GM12865 (cell line): Measurements from ENCODE around the gene EPHB3.

ENCODE experiments used
- DNase-seq: peaks from one replicate; pipeline ENCODE4 v3.0.0; 2010; ENCODE audit warnings: low read depth
- H3K4me3 ChIP-seq: 2 replicates; pipeline ENCODE4 v1.5.1; 2011; ENCODE audit warnings: mild to moderate bottlenecking, low read depth, low read length, control low read depth
- TF ChIP-seq, protein P1 (sequence below): IDR thresholded peaks from 2 replicates; pipeline ENCODE4 v1.5.1; 2011; ENCODE audit warnings: low read length, control low read depth, low read depth, inconsistent platforms; ENCODE audit not compliant: insufficient read depth; ENCODE audit errors: missing control alignments

The EPHB3 gene

DNA sequence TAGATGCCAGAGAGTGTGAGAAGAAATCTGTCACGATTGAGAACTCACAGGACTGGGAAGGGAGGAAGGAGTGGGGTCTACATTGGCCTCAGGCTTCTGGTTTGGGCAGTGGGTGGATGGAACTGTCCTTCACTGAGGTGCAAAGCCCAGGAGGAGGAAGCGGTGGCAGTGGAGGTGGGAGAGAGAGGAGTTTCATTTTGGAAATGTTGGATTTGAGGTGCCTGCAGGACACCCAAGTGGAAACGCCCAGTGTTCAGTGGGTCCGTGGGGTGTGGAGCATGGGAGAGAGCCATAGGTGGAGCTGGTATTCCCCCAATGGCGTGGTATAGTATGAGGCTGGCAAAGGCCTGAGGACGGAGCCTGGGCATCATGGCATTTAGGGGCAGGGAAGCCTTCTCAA is 9.3 kb upstream of the EPHB3 start:
- H3K4me3 ChIP-seq = no peak overlapping the region
- TF ChIP-seq, protein P1, sequence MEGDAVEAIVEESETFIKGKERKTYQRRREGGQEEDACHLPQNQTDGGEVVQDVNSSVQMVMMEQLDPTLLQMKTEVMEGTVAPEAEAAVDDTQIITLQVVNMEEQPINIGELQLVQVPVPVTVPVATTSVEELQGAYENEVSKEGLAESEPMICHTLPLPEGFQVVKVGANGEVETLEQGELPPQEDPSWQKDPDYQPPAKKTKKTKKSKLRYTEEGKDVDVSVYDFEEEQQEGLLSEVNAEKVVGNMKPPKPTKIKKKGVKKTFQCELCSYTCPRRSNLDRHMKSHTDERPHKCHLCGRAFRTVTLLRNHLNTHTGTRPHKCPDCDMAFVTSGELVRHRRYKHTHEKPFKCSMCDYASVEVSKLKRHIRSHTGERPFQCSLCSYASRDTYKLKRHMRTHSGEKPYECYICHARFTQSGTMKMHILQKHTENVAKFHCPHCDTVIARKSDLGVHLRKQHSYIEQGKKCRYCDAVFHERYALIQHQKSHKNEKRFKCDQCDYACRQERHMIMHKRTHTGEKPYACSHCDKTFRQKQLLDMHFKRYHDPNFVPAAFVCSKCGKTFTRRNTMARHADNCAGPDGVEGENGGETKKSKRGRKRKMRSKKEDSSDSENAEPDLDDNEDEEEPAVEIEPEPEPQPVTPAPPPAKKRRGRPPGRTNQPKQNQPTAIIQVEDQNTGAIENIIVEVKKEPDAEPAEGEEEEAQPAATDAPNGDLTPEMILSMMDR = no peak
- no peak for DNase-seq

DNA sequence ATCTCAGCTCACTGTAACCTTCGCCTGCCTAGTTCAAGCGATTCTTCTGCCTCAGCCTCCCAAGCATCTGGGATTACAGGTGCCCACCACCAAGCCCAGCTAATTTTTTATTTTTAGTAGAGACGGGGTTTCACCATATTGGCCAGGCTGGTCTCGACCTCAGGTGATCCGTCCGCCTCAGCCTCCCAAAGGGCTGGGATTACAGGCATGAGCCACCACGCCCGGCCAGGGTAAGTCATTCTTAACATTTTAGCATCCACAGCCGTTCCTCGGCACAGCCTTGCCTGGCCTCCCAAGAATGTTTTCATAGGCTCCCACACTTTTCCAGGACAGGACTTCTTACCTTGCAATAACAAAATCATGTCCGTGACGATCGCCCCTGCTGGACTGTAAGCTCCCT is 8.7 kb upstream of the EPHB3 start:
- TF ChIP-seq, protein P1 = no peak
- H3K4me3 ChIP-seq = no peak overlapping the region
- no peak for DNase-seq

DNA sequence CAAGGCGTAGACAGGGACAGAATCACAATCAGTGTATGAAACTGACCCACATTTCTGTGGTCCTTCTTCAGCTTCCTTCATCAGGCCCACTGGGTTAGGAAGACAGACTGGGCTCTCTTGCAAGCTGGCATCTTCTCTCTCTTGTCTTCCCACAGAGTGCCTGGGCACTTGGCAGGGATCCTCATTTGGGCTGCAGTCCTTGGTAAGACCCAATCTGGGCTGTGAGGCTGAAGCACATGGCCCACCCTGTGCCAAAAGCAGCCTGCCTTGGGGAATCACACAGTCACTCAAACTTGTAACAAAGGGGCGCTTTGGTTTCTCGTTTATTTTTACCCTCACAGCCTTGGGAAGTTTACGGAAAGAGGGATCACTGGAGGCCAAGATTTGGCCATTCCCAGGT is 8.2 kb upstream of the EPHB3 start:
- no peak overlapping the region for H3K4me3 ChIP-seq
- TF ChIP-seq, protein P1 = no peak
- DNase-seq = no peak

DNA sequence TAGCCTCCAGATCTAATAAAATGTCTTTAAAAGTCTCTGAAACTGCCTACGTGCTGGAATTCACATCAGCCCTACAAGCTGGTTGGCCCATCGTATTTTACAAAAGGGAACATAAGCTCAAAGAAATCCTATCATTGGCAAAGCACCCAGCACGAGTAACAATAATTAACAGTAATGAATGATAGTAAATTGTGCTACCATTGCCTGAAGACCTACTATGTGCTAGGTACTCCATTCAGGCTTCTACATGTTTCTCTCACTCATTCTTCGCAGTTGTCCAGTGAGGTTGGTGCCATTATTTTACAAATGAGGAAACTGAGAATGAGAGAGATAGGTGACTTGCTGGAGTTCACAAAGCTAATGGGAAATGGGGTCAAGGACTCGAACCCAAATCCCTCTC is 7.1 kb upstream of the EPHB3 start:
- no peak for DNase-seq
- no peak overlapping the region for H3K4me3 ChIP-seq
- TF ChIP-seq, protein P1 = no peak

DNA sequence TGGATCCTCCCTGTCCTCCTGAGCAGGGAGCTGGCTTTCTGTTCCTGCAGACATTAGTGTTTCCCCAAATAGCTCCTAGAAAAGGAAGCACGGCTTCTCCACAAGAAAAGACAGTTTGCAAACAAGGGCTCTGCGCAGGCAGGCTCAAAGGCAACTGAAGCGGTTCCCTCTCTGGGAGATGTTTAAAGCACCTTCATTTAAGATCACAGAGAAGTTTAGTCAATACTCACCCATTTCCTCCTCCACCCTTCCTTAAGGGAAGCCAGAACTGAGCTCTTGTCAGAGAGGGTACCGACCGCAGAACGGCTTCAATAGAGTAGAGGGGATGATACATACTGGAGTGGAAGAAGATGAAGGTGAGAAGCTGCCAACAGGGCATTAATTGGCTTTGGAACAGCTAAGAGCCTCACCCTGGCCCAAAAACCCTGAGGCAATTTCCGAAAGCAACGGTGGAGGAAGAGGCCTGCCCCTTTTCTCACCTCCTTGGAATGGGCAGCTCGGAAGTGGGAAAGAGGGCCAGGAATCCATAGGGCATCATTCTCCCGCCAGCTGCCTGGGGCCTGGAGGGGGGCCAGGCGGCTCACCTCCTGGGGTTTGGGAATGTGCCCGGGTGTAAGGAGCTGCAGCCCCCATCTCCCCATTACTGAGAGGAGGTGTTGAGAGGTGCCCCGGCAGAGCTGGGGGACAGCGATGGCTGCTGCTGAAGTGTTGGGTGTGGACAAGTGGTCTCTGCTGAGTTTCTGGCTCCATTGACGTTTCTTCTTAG is 4.8 kb upstream of the EPHB3 start:
- H3K4me3 ChIP-seq = no peak overlapping the region
- TF ChIP-seq, protein P1 = no peak
- no peak for DNase-seq

DNA sequence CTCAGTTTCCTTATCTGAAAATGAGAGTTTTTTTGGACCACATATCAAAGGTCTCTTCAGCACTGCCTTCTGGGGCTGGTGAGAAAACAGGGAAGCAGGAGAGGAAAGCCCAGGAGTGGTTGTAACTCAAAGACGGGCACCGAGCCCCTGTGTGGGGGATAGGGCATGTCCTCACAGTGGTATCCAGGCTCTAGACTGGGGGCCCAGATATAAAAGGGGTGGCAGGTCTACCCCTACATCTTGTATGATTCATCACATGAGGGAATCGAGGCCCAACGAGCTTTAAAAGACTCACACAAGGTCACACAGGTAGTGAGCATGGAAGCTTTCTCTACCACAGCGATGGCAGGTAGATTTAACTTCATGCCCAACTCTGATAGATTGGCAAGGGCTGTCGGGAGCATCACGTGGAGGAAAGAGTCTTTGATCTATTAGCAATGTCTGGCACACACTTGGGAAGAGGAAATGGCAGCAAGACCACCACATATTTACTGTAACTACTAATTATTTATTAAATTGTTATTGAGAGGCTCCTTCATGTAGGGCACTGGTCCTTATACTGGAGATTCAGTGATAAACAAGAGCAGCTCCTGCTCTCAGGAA is 4.1 kb upstream of the EPHB3 start:
- TF ChIP-seq, protein P1 = no peak
- no peak for DNase-seq
- no peak overlapping the region for H3K4me3 ChIP-seq
